ENCODE results near the gene IL1RN. TPM values are rescaled to one million over a fixed set of nuclear protein-coding genes. Genes with fewer than 3 reads are reported as not detected.

Gene IL1RN
- total and polyA plus RNA-seq, 2 of the 13 experiments (the other 11 are each of a cell fraction or from before 2014, with no cell fraction given) = 21.2 to 101 TPM

DNA sequence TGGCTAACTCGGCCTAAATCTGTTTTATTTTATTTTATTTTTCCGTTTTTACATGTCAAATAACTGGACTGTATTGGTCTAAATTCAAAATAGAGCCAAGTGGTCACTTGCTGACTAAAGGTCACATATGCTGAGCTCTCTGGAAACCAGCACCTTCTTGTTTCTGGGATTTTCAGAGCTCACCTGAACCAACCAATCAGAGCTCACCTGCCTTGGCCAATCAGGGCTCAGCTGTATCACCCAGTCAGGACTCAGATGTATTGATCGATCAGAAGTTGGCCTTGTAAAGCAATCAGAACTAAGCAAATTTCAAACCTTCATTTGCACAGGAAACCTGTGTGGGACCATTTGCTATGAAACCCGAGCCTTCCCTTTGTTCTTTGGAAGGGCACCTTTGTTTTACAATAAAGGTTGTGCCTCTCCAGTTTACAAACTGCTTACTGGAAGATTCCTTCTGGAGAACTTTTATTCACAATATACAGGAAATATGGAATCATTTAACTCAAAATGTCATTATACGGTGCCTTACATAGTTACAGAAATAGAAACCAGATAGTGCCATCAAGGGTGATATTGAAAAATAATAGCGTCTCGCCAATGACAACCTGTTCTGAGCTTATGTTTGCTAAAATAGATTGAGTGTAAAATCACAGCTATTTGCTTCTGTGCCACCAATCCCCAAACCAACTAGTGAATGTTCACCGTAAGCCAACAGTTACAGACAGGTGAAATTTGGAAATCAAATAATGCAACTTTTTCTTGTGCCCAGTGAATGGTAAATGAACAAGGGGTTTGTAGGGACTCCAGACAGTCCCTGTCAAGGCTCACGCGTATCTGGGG, 29.1 kb downstream of the IL1RN start (continued):
- TF ChIP-seq BATF2 (CRISPR knock-in tag; IDR thresholded peaks at IDR 0.05) (no peak), POLR2G (IDR thresholded peaks at IDR 0.05; ENCODE audit: low read depth, low read length) (no peak), GATAD1 (CRISPR knock-in tag; IDR thresholded peaks at IDR 0.05) (no peak), CREM (IDR thresholded peaks at IDR 0.05) (peak; percentile 43; the same call in 1 of the 2 replicates), CREM (CRISPR knock-in tag; IDR thresholded peaks at IDR 0.05) (no peak), ZNF234 (CRISPR knock-in tag; conservative IDR thresholded peaks at IDR 0.05) (no peak), ZNF30 (CRISPR knock-in tag; IDR thresholded peaks at IDR 0.05) (no peak), ZFP90 (CRISPR knock-in tag; IDR thresholded peaks at IDR 0.05; ENCODE audit: borderline replicate concordance) (no peak), CC2D1A (CRISPR knock-in tag; IDR thresholded peaks at IDR 0.05) (0 out of 2 replicates have a peak, but pooled peaks have one; percentile 5), ZNF768 (CRISPR knock-in tag; IDR thresholded peaks at IDR 0.05) (no peak), GTF3A (CRISPR knock-in tag; conservative IDR thresholded peaks at IDR 0.05) (no peak), JUND (CRISPR knock-in tag; IDR thresholded peaks at IDR 0.05) (no peak), TFDP1 (CRISPR knock-in tag; IDR thresholded peaks at IDR 0.05; ENCODE audit: borderline replicate concordance) (no peak), ZNF704 (CRISPR knock-in tag; IDR thresholded peaks at IDR 0.05; ENCODE audit: borderline replicate concordance) (no peak), MTA1 (CRISPR knock-in tag; IDR thresholded peaks at IDR 0.05; ENCODE audit: borderline replicate concordance) (no peak; the same call in 1 of the 2 replicates), ZMYM2 (CRISPR knock-in tag; IDR thresholded peaks at IDR 0.05) (no peak), THAP7 (CRISPR knock-in tag; IDR thresholded peaks at IDR 0.05) (no peak), ZNF678 (CRISPR knock-in tag; IDR thresholded peaks at IDR 0.05) (no peak), HNRNPLL (IDR thresholded peaks at IDR 0.05; ENCODE audit: low read depth, low read length, poor library complexity, severe bottlenecking) (no peak), HNRNPH1 (optimal IDR thresholded peaks at IDR 0.05; ENCODE audit: low read depth, low read length) (no peak)
- TF ChIP-seq, protein P1, sequence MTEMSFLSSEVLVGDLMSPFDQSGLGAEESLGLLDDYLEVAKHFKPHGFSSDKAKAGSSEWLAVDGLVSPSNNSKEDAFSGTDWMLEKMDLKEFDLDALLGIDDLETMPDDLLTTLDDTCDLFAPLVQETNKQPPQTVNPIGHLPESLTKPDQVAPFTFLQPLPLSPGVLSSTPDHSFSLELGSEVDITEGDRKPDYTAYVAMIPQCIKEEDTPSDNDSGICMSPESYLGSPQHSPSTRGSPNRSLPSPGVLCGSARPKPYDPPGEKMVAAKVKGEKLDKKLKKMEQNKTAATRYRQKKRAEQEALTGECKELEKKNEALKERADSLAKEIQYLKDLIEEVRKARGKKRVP (CRISPR knock-in tag; IDR thresholded peaks at IDR 0.05) = no peak
- TF ChIP-seq, protein P2, sequence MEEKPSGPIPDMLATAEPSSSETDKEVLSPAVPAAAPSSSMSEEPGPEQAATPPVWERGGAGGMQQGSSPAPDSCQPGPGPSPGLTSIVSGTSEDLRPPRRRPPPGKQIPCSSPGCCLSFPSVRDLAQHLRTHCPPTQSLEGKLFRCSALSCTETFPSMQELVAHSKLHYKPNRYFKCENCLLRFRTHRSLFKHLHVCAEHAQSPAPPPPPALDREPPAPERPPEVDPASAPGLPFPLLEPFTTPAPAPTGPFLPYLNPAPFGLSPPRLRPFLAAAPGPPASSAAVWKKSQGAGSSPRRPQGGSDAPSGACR (CRISPR knock-in tag; IDR thresholded peaks at IDR 0.05) = no peak
- TF ChIP-seq, protein P3, sequence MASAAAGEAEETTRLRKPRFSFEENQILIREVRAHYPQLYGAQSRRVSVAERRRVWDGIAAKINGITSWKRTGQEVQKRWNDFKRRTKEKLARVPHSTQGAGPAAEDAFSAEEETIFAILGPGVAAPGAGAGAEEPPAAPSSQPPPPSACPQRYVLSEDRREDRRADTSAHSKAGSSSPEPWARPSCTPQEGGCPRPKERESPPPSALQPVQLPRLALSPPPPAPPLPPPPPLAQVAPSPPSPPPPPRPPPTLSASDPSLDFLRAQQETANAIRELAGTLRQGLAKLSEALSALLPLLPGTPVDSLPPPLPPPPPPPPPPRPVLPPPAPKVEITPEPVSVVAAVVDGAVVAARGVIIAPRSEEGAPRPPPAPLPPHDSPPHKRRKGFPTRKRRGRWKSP (CRISPR knock-in tag; IDR thresholded peaks at IDR 0.05) = no peak; the same call in 1 of the 2 replicates
